Activated CD8-positive, alpha-beta T cell treated with anti-CD3 and anti-CD28 coated beads, Interleukin-2, amount 10 ng/mL, durations not matched to agents 7 days and 5 days (primary cell): Measurements from ENCODE around the gene PPP2R5B. TPM values are rescaled to one million over a fixed set of nuclear protein-coding genes. Genes with fewer than 3 reads are reported as not detected.
A peak's percentile ranks its signal among the peaks of the same experiment; 100 is the strongest.

Experiments
- ATAC-seq: fragments of 150-1000 bp; cut with Tn5 transposase; one replicate; pipeline ENCODE4 v1.10.0; 2021; ENCODE audit warnings: moderate library complexity
- CTCF ChIA-PET: fragments of 350-600 bp; sonication (Branson Sonifier 250); formaldehyde crosslinking; loops from one replicate; lab custom pipeline; 2021; ENCODE audit warnings: antibody characterized with exemption; lab: Charles Lee
- POLR2A ChIA-PET: fragments of 350-600 bp; sonication (Branson Sonifier 250); formaldehyde crosslinking; loops from one replicate; lab custom pipeline; 2021; ENCODE audit warnings: antibody characterized with exemption; lab: Charles Lee
- DNase-seq: peaks from one replicate; pipeline ENCODE4 v3.0.0-alpha.2; 2020
- H3K27ac Mint-ChIP-seq: one replicate; pipeline ENCODE4 v1.8.0; 2021; ENCODE audit warnings: mild to moderate bottlenecking, mixed read lengths
- H3K27me3 Mint-ChIP-seq: one replicate; pipeline ENCODE4 v1.8.0; 2021; ENCODE audit warnings: low read depth, mixed read lengths
- H3K36me3 Mint-ChIP-seq: one replicate; pipeline ENCODE4 v1.8.0; 2021; ENCODE audit warnings: low read depth, mixed read lengths
- H3K4me1 Mint-ChIP-seq: one replicate; pipeline ENCODE4 v1.8.0; 2021; ENCODE audit warnings: low read depth, mixed read lengths
- H3K4me3 Mint-ChIP-seq: one replicate; pipeline ENCODE4 v1.8.0; 2021; ENCODE audit warnings: mild to moderate bottlenecking, mixed read lengths
- H3K9me3 Mint-ChIP-seq: one replicate; pipeline ENCODE4 v1.8.0; 2022; ENCODE audit warnings: mixed read lengths; ENCODE audit not compliant: insufficient read depth
- total RNA-seq, 2 experiments: library from RNA; stranded (reverse); gene quantifications; one replicate each; pipeline ENCODE4 v1.2.3, GENCODE V29; 2021

Gene PPP2R5B
- total RNA-seq, 2 experiments from 2014 or later: 13.7 to 14.0 TPM

GRCh38 chr11:64896448-64897022 lies 28.0 kb upstream of the PPP2R5B start:
- Mint-ChIP-seq H3K27me3 (no peaks in the 10 kb centered on the region), H3K27ac (no peak overlapping the region), H3K9me3 (no peaks in the 10 kb centered on the region), H3K36me3 (peaks cover 17% of the 10 kb centered on the region), H3K4me1 (peaks cover 11% of the 10 kb centered on the region), H3K4me3 (no peak overlapping the region)
- ChIA-PET POLR2A (no interaction called here), CTCF (interaction anchor here (2.9 to 15.3 kb wide), 2 partner anchors 9 to 44 kb away, joined by 10 to 491 read pairs; partner anchors contain the start of gene CDC42BPG)
- ATAC-seq (no peak), DNase-seq (no peak)

GRCh38 chr11:64897381-64898075 lies 27.0 kb upstream of the PPP2R5B start:
- ATAC-seq (no peak), DNase-seq (no peak)
- no peaks in the 10 kb centered on the region for H3K9me3 Mint-ChIP-seq
- POLR2A ChIA-PET: no interaction called here
- H3K4me3 Mint-ChIP-seq: no peak overlapping the region
- H3K4me1 Mint-ChIP-seq: peaks cover 11% of the 10 kb centered on the region
- H3K36me3 Mint-ChIP-seq: peaks cover 20% of the 10 kb centered on the region
- CTCF ChIA-PET: interaction anchor here (1.3 to 15.3 kb wide), 3 partner anchors 9 to 45 kb away, joined by 3 to 491 read pairs (median 10); partner anchors contain the start of gene CDC42BPG
- no peaks in the 10 kb centered on the region for H3K27me3 Mint-ChIP-seq
- no peak overlapping the region for H3K27ac Mint-ChIP-seq

DNA sequence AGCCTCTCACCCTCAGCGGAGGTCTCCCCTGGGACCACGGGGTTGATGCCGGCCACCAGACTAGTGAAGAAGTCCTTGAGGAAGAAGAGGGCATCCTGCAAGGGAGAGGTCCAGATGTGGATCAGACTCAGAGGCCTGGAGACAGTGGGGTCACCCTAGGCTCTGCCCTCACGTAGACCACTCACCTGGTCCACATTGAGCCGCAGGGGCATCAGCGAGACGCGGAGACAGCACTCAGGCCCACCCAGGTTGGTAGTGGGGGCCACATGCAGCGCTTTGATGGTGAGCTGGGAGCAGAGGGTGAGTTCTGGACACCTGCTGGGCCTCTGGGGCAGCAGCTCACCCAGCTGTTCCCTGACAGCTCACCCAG lies 26.4 kb upstream of the PPP2R5B start:
- H3K27me3 Mint-ChIP-seq: no peaks in the 10 kb centered on the region

GRCh38 chr11:64898541-64898940 lies 25.9 kb upstream of the PPP2R5B start:
- POLR2A ChIA-PET: no interaction called here
- no peak for DNase-seq
- Mint-ChIP-seq H3K9me3 (no peaks in the 10 kb centered on the region), H3K4me1 (peaks cover 11% of the 10 kb centered on the region), H3K27ac (no peak overlapping the region), H3K4me3 (no peak overlapping the region), H3K36me3 (peaks cover 20% of the 10 kb centered on the region), H3K27me3 (no peaks in the 10 kb centered on the region)
- CTCF ChIA-PET: interaction anchor here (1.4 to 15.3 kb wide), 3 partner anchors 9 to 46 kb away, joined by 3 to 491 read pairs (median 10); partner anchors contain the start of gene CDC42BPG
- no peak for ATAC-seq

More for the DNA sequence above, 26.4 kb upstream of the PPP2R5B start:
- DNase-seq: no peak
- ChIA-PET CTCF (interaction anchor here (1.3 to 15.3 kb wide), 4 partner anchors 8 to 45 kb away, joined by 3 to 491 read pairs (median 6); partner anchors contain the start of gene CDC42BPG), POLR2A (no interaction called here)
- Mint-ChIP-seq H3K36me3 (peaks cover 20% of the 10 kb centered on the region), H3K4me1 (peaks cover 11% of the 10 kb centered on the region), H3K9me3 (no peaks in the 10 kb centered on the region), H3K27ac (no peak overlapping the region), H3K4me3 (no peak overlapping the region)
- ATAC-seq: no peak

DNA sequence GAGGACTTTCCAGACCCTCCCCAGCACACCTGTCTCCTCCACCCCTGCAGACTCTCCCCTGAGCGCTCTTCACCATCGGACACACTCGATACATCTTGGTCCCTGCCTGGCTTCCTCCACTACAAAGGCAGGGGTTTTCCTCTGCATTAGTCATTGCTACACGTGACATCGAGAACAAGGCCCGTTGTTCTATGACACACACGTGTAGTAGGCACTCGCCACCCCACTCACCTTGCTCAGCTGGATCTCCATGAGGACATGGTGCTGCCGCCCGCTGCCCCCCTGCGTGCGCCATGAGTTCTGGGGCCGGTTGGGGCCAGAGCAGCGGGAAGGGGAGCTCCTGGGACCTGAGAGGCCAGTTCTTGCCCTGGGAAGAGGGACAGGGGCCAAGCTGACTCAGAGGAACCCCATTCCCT lies 24.2 kb upstream of the PPP2R5B start:
- CTCF ChIA-PET: interaction anchor here (15.3 kb wide), 1 partner anchor 48 kb away, joined by 491 read pairs; the partner anchor contains the start of gene CDC42BPG
- ATAC-seq (peak; percentile 80), DNase-seq (peak; percentile 55)
- Mint-ChIP-seq H3K9me3 (no peaks in the 10 kb centered on the region), H3K27ac (peak overlapping the region; percentile 67), H3K36me3 (peaks cover 19% of the 10 kb centered on the region), H3K4me3 (no peak overlapping the region), H3K4me1 (peaks cover 5% of the 10 kb centered on the region), H3K27me3 (no peaks in the 10 kb centered on the region)
- POLR2A ChIA-PET: interaction anchor here (0.6 to 1.5 kb wide), 4 partner anchors 50 to 222 kb away, joined by 3 read pairs; partner anchors contain the start of genes FAU and MRPL49

DNA sequence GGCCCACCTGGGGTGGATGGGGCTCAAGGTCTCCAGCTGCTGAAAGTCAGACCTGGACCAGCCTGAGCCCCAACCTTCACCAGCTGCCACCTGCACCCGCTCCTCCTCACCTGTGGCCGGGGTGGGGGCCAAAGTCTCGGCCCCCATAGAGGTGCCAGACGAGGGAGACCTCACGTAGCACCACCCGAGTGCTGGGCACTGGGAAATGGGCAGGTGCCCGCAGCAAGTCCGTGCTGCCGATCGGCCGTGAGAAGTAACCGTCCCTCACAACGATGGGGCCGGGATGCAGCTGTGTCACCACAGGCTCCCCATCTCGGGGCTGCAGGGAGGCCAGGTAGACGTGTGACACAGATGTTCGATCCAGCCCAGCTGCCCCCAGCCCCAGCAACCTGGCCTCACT lies 23.7 kb upstream of the PPP2R5B start:
- ChIA-PET POLR2A (interaction anchor here (0.6 to 1.5 kb wide), 3 partner anchors 52 to 221 kb away, joined by 3 read pairs; partner anchors contain the start of genes FAU and MRPL49), CTCF (interaction anchor here (15.3 kb wide), 1 partner anchor 48 kb away, joined by 491 read pairs; the partner anchor contains the start of gene CDC42BPG)
- Mint-ChIP-seq H3K4me1 (peaks cover 5% of the 10 kb centered on the region), H3K4me3 (no peak overlapping the region), H3K36me3 (peaks cover 21% of the 10 kb centered on the region), H3K27ac (no peak overlapping the region), H3K27me3 (no peaks in the 10 kb centered on the region), H3K9me3 (no peaks in the 10 kb centered on the region)
- ATAC-seq (no peak), DNase-seq (no peak)

DNA sequence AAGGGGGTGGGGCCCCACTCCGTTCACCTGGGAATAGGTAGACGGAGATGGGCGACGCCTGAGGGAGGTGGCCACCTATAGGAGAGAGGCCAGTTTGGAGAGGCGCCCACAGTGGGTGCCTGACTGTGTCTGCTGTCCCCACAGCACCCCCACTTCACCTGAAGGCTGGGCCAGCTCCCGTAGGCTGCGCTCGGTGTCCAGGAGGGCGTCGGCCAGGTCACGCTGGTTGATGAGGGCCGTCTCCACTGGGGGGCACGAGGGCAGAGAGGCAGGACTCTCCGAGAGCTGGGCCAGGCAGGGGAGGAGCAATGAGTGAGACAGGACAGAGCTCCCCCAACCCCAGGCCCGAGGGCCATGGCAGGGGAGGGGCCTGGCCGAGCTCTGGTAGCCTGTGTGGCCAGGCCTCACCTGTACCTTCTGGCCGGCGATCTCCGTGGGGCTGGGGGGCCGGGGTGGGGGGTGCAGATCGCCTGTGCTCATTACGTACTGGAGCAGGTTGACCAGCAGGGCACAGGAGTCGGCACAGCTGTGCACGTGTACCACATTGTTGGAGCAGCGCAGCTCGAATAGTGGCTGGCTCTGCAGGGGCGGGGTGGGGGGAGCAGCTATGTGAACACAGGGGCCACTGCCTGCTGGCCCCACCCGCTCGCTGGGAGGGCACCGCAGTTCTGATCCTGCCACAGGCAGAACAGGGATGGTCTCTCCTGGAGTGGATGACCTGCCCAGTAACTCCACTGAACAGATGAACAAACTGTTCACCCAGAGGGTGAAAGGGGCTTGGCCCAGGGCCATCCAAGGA lies 22.2 kb upstream of the PPP2R5B start:
- no peak for ATAC-seq
- H3K9me3 Mint-ChIP-seq: no peaks in the 10 kb centered on the region
- POLR2A ChIA-PET: no interaction called here
- peaks cover 5% of the 10 kb centered on the region for H3K4me1 Mint-ChIP-seq
- CTCF ChIA-PET: no interaction called here
- H3K36me3 Mint-ChIP-seq: peaks cover 21% of the 10 kb centered on the region
- no peak for DNase-seq
- no peaks in the 10 kb centered on the region for H3K27me3 Mint-ChIP-seq
- H3K4me3 Mint-ChIP-seq: no peak overlapping the region
- H3K27ac Mint-ChIP-seq: no peak overlapping the region

- no peak for ATAC-seq
- no peak for DNase-seq
- H3K4me3 Mint-ChIP-seq: no peak overlapping the region
- no peaks in the 10 kb centered on the region for H3K9me3 Mint-ChIP-seq
- H3K4me1 Mint-ChIP-seq: peaks cover 5% of the 10 kb centered on the region
- no peak overlapping the region for H3K27ac Mint-ChIP-seq
- ChIA-PET POLR2A (no interaction called here), CTCF (interaction anchor here (0.6 to 1.4 kb wide), 2 partner anchors 55 to 131 kb away, joined by 3 read pairs; no protein-coding TSS in a partner anchor)
- peaks cover 19% of the 10 kb centered on the region for H3K36me3 Mint-ChIP-seq
- no peaks in the 10 kb centered on the region for H3K27me3 Mint-ChIP-seq
Observed at GRCh38 chr11:64903291-64903833, 21.1 kb upstream of the PPP2R5B start.

- Mint-ChIP-seq H3K27ac (no peak overlapping the region), H3K4me1 (no peaks in the 10 kb centered on the region), H3K27me3 (no peaks in the 10 kb centered on the region), H3K36me3 (peaks cover 12% of the 10 kb centered on the region), H3K9me3 (no peaks in the 10 kb centered on the region), H3K4me3 (no peak overlapping the region)
- ATAC-seq (no peak), DNase-seq (no peak)
- ChIA-PET CTCF (interaction anchor here (0.9 kb wide), 1 partner anchor 8 kb away, joined by 3 read pairs; no protein-coding TSS in a partner anchor), POLR2A (interaction anchor here (1.0 kb wide), 1 partner anchor 29 kb away, joined by 3 read pairs; no protein-coding TSS in a partner anchor)
Observed at GRCh38 chr11:64905516-64906313, 18.8 kb upstream of the PPP2R5B start.

- ChIA-PET POLR2A (interaction anchor here (0.6 kb wide), 1 partner anchor 566 kb away, joined by 3 read pairs; the partner anchor contains the start of gene CCDC88B), CTCF (interaction anchor here (0.9 kb wide), 1 partner anchor 9 kb away, joined by 3 read pairs; no protein-coding TSS in a partner anchor)
- ATAC-seq: no peak
- H3K27me3 Mint-ChIP-seq: no peaks in the 10 kb centered on the region
- no peak for DNase-seq
- no peaks in the 10 kb centered on the region for H3K4me1 Mint-ChIP-seq
- no peak overlapping the region for H3K4me3 Mint-ChIP-seq
- H3K27ac Mint-ChIP-seq: no peak overlapping the region
- H3K36me3 Mint-ChIP-seq: peaks cover 11% of the 10 kb centered on the region
- H3K9me3 Mint-ChIP-seq: no peaks in the 10 kb centered on the region
Observed at GRCh38 chr11:64906314-64906635, 18.2 kb upstream of the PPP2R5B start.
